ENCODE results near the gene GABRB1. TPM values are rescaled to one million over a fixed set of nuclear protein-coding genes. Genes with fewer than 3 reads are reported as not detected.

GABRB1 gene
- total and polyA plus RNA-seq, 2 of the 8 experiments (the other 6 are each of a cell fraction or from before 2014, with no cell fraction given) = 0.22 to 0.38 TPM

GRCh38 chr4:47213539-47213938 lies 182.2 kb downstream of the GABRB1 start (continued):
- TF ChIP-seq CHD7 (IDR thresholded peaks at IDR 0.05; ENCODE audit: insufficient replicate concordance, low read length) (no peak), POLR2A (IDR thresholded peaks at IDR 0.05; ENCODE audit: control extremely low read depth in 1 of 2, low read depth in 2 of 2, low read length in 2 of 2) (no peak), BACH1 (IDR thresholded peaks at IDR 0.05; ENCODE audit: low read length) (no peak), FOSL1 (IDR thresholded peaks at IDR 0.05; ENCODE audit: insufficient read depth, low read depth, low read length) (no peak), TEAD4 (IDR thresholded peaks at IDR 0.05; ENCODE audit: low read depth, low read length) (no peak), CBX5 (IDR thresholded peaks at IDR 0.05; ENCODE audit: low read depth, low read length) (no peak), SP1 (IDR thresholded peaks at IDR 0.05; ENCODE audit: low read depth, low read length) (no peak), CREB1 (IDR thresholded peaks at IDR 0.05) (no peak), TAF7 (optimal IDR thresholded peaks at IDR 0.05; ENCODE audit: borderline replicate concordance, low read depth, low read length) (no peak)

Data from H1 (cell line).